DND-41 (cell line): Measurements from ENCODE around the gene KCMF1.
A peak's percentile ranks its signal among the peaks of the same experiment; 100 is the strongest.

Experiments used
- ATAC-seq: fragments of 200-7000 bp; cut with Tn5 transposase; 3 replicates; pipeline ENCODE4 v1.9.1; 2021; ENCODE audit warnings: low read depth; ENCODE audit not compliant: insufficient read depth
- DNase-seq: peaks from one replicate; pipeline ENCODE4 v3.0.0-alpha.2; 2020
- H2AFZ ChIP-seq: 2 replicates; pipeline ENCODE4 v1.6.0; 2012; ENCODE audit warnings: low read depth, low read length
- H3K27ac ChIP-seq: 2 replicates; pipeline ENCODE4 v1.5.1; 2012; ENCODE audit warnings: low read length, inconsistent platforms
- H3K27me3 ChIP-seq: fragments of 200-600 bp; sonication (generic); 2 replicates; pipeline ENCODE4 v1.6.0; 2012; ENCODE audit warnings: low read length, mild to moderate bottlenecking, inconsistent platforms; ENCODE audit not compliant: insufficient read depth, poor library complexity
- H3K36me3 ChIP-seq: 2 replicates; pipeline ENCODE4 v1.5.1; 2012; ENCODE audit warnings: low read length, inconsistent platforms; ENCODE audit not compliant: insufficient read depth
- H3K4me1 ChIP-seq: 2 replicates; pipeline ENCODE4 v1.5.1; 2012; ENCODE audit warnings: mild to moderate bottlenecking, low read length; ENCODE audit not compliant: insufficient read depth
- H3K4me2 ChIP-seq: 2 replicates; pipeline ENCODE4 v1.6.0; 2012; ENCODE audit warnings: mild to moderate bottlenecking, moderate library complexity, low read length, inconsistent platforms; ENCODE audit not compliant: insufficient read depth
- H3K4me3 ChIP-seq, 2 experiments: fragments of 200-600 bp in 1 of 2; shearing (Covaris generic) in 1 of 2; 2 replicates each; pipeline ENCODE4 v1.5.1; 2012 to 2016; ENCODE audit warnings: inconsistent platforms in 2 of 2, low read length in 2 of 2, mild to moderate bottlenecking in 2 of 2, low read depth in 1 of 2, moderate library complexity in 1 of 2
- H3K79me2 ChIP-seq: 2 replicates; pipeline ENCODE4 v1.6.0; 2012; ENCODE audit warnings: low read length, inconsistent platforms; ENCODE audit not compliant: insufficient read depth
- H3K9ac ChIP-seq: 2 replicates; pipeline ENCODE4 v1.6.0; 2012; ENCODE audit warnings: low read depth, mild to moderate bottlenecking, inconsistent platforms, low read length, moderate library complexity
- H3K9me3 ChIP-seq: 2 replicates; pipeline ENCODE4 v1.5.1; 2012; ENCODE audit warnings: low read length, moderate library complexity, mild to moderate bottlenecking, inconsistent platforms; ENCODE audit not compliant: insufficient read depth, severe bottlenecking
- H4K20me1 ChIP-seq: 2 replicates; pipeline ENCODE4 v1.6.0; 2012; ENCODE audit warnings: low read length; ENCODE audit not compliant: insufficient read depth
- CTCF ChIP-seq: IDR thresholded peaks from 2 replicates; pipeline ENCODE4 v1.5.1; 2012; ENCODE audit warnings: borderline replicate concordance, low read length, moderate library complexity, mild to moderate bottlenecking; ENCODE audit not compliant: poor library complexity, severe bottlenecking; ENCODE audit errors: extremely low read depth
- EZH2 ChIP-seq: IDR thresholded peaks from 3 replicates; pipeline ENCODE4 v1.6.1; 2012; ENCODE audit warnings: borderline replicate concordance, low read depth, mild to moderate bottlenecking, moderate library complexity, low read length, inconsistent platforms; ENCODE audit not compliant: severe bottlenecking

The KCMF1 gene

GRCh38 chr2:85057226-85057962, 86.4 kb downstream of the KCMF1 start:
- H3K9me3 ChIP-seq, result no peaks in the 10 kb centered on the region
- peaks cover 20% of the 10 kb centered on the region for H3K36me3 ChIP-seq
- peak; percentile 71 for DNase-seq
- H3K4me3 ChIP-seq, result no peak overlapping the region
- peak overlapping the region; percentile 8; the same call in 1 of the 2 replicates for H3K27ac ChIP-seq
- peaks cover 22% of the 10 kb centered on the region for H3K4me1 ChIP-seq
- no peaks in the 10 kb centered on the region for H4K20me1 ChIP-seq
- ATAC-seq, result peak; percentile 90
- TF ChIP-seq EZH2, result no peak
- no peak for TF ChIP-seq CTCF
- H3K4me2 ChIP-seq, result no peak overlapping the region
- H3K27me3 ChIP-seq, result no peaks in the 10 kb centered on the region
- no peak overlapping the region; the same call in 1 of the 2 replicates for H3K9ac ChIP-seq
- H3K79me2 ChIP-seq, result no peaks in the 10 kb centered on the region
- H2AFZ ChIP-seq, result no peak overlapping the region

DNA sequence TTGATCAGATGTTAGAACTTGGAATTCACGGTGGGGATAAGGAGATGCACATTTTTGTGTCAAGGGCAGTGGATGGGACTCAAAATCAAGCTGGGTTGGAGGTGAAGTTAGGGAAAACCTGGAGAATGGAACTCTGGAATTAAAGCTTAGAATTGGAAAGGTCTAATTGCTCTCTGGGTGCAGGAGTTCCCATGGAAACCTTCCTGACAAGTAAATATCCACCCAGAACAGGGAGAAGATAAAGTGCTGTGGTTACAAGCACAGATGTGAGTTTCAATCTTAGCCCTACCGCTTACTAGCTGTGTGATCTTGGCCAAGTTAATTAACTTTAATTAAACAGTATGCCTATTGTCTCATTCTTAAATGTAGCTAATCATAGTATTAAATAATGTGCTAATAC, 90.9 kb downstream of the KCMF1 start:
- Histone ChIP-seq H3K4me1 (peaks cover 9% of the 10 kb centered on the region), H3K9me3 (no peaks in the 10 kb centered on the region), H4K20me1 (no peaks in the 10 kb centered on the region), H3K4me3 (no peak overlapping the region), H3K9ac (no peak overlapping the region), H3K4me2 (no peak overlapping the region), H3K27me3 (no peaks in the 10 kb centered on the region), H3K79me2 (no peaks in the 10 kb centered on the region), H2AFZ (no peak overlapping the region), H3K36me3 (no peaks in the 10 kb centered on the region), H3K27ac (no peak overlapping the region)
- no peak for ATAC-seq
- DNase-seq, result no peak
- TF ChIP-seq EZH2, result no peak
- TF ChIP-seq CTCF, result no peak

- ATAC-seq (no peak), DNase-seq (no peak)
- Histone ChIP-seq H3K36me3 (no peaks in the 10 kb centered on the region), H3K27ac (no peak overlapping the region), H4K20me1 (no peaks in the 10 kb centered on the region), H3K9ac (no peak overlapping the region), H3K4me3 (no peak overlapping the region), H3K79me2 (no peaks in the 10 kb centered on the region), H2AFZ (no peak overlapping the region), H3K27me3 (no peaks in the 10 kb centered on the region), H3K4me1 (peaks cover 2% of the 10 kb centered on the region), H3K4me2 (no peak overlapping the region), H3K9me3 (no peaks in the 10 kb centered on the region)
- TF ChIP-seq CTCF, result no peak
- TF ChIP-seq EZH2, result no peak
Measured at GRCh38 chr2:85062565-85062964, 91.6 kb downstream of the KCMF1 start.
